Fibroblast of lung (primary cell): Measurements from ENCODE around the gene PLA2G12B. TPM values are rescaled to one million over a fixed set of nuclear protein-coding genes. Genes with fewer than 3 reads are reported as not detected.
"Not testable (repeated sequence)": the region's sequence is repeated elsewhere in the genome, so short reads cannot be mapped to it uniquely, and the experiment has no call there.

Source experiments
- DNase-seq, 2 donors: peaks; one replicate each; pipeline versions ENCODE4 v3.0.0 to v3.0.0-alpha.2; 2010; ENCODE audit warnings: low read depth in 2 of 2
- H2AFZ ChIP-seq: 2 replicates; pipeline ENCODE4 v1.5.1; 2012; ENCODE audit warnings: low read length, control low read depth, inconsistent platforms
- H3K27ac ChIP-seq: 2 replicates; pipeline ENCODE4 v1.5.1; 2011; ENCODE audit warnings: low read length, control low read depth; ENCODE audit not compliant: insufficient read depth
- H3K27me3 ChIP-seq: 2 replicates; pipeline ENCODE4 v1.5.1; 2011; ENCODE audit warnings: mild to moderate bottlenecking, low read length; ENCODE audit not compliant: control insufficient read depth, insufficient read depth
- H3K36me3 ChIP-seq: 2 replicates; pipeline ENCODE4 v1.5.1; 2011; ENCODE audit warnings: low read length; ENCODE audit not compliant: control insufficient read depth, insufficient read depth
- H3K4me1 ChIP-seq: 2 replicates; pipeline ENCODE4 v1.5.1; 2011; ENCODE audit warnings: low read length; ENCODE audit not compliant: control insufficient read depth, insufficient read depth; ENCODE audit errors: extremely low read depth
- H3K4me2 ChIP-seq: 2 replicates; pipeline ENCODE4 v1.5.1; 2011; ENCODE audit warnings: low read length, control low read depth; ENCODE audit not compliant: insufficient read depth; ENCODE audit errors: extremely low read depth
- H3K4me3 ChIP-seq, 4 experiments: fragments of 200-600 bp in 1 of 4; sonication (generic) in 1 of 4; replicated peaks in 1 of 4; 2 replicates each; pipeline ENCODE4 v1.5.1; 2011 to 2016; ENCODE audit warnings: low read length in 4 of 4, low read depth in 3 of 4, mild to moderate bottlenecking in 3 of 4, control low read depth in 2 of 4, inconsistent platforms in 1 of 4, mixed read lengths in 1 of 4; ENCODE audit not compliant: insufficient read depth in 1 of 4; ENCODE audit errors: control extremely low read depth in 1 of 4
- H3K79me2 ChIP-seq: 2 replicates; pipeline ENCODE4 v1.5.1; 2012; ENCODE audit warnings: mild to moderate bottlenecking, low read length, inconsistent platforms; ENCODE audit not compliant: control insufficient read depth, insufficient read depth
- H3K9ac ChIP-seq: 2 replicates; pipeline ENCODE4 v1.5.1; 2011; ENCODE audit warnings: mild to moderate bottlenecking, low read length, control low read depth; ENCODE audit not compliant: insufficient read depth
- H3K9me3 ChIP-seq: 2 replicates; pipeline ENCODE4 v1.5.1; 2012; ENCODE audit warnings: low read depth, low read length; ENCODE audit not compliant: control insufficient read depth, insufficient read depth
- H4K20me1 ChIP-seq: 2 replicates; pipeline ENCODE4 v1.5.1; 2011; ENCODE audit warnings: low read length; ENCODE audit not compliant: control insufficient read depth, insufficient read depth; ENCODE audit errors: extremely low read depth
- EZH2 ChIP-seq: IDR thresholded peaks from 2 replicates; pipeline ENCODE4 v1.5.1; 2012; ENCODE audit warnings: low read length, control low read depth, mild to moderate bottlenecking; ENCODE audit errors: missing control alignments
- polyA plus RNA-seq, 2 donors: library from polyadenylated mRNA; depleted of rRNA in 1 of 2; stranded (reverse) in 1 of 2; unstranded in 1 of 2; fragments of >200 nt; gene quantifications; 2 replicates each; pipeline ENCODE4 v1.2.1, GENCODE V29; 2011 to 2012; ENCODE audit warnings: missing spikeins in 1 of 2
- total RNA-seq: library from RNA; depleted of rRNA; stranded (reverse); fragments of >200 nt; gene quantifications from 2 replicates; pipeline ENCODE4 v1.2.1, GENCODE V29; 2014
- TF ChIP-seq, protein P1 (sequence below), 2 donors: IDR thresholded peaks in 1 of 2; conservative IDR thresholded peaks in 1 of 2; 1 replicate in 1 of 2; 2 replicates in 1 of 2; pipeline ENCODE4 v1.5.1; 2011 to 2012; ENCODE audit warnings: low read length in 2 of 2, control low read depth in 1 of 2, inconsistent platforms in 1 of 2, low read depth in 1 of 2, mild to moderate bottlenecking in 1 of 2

The PLA2G12B gene
- total and polyA plus RNA-seq, 2 donors (not counting 1 experiment from before 2014, with no cell fraction given) = not detected

DNA sequence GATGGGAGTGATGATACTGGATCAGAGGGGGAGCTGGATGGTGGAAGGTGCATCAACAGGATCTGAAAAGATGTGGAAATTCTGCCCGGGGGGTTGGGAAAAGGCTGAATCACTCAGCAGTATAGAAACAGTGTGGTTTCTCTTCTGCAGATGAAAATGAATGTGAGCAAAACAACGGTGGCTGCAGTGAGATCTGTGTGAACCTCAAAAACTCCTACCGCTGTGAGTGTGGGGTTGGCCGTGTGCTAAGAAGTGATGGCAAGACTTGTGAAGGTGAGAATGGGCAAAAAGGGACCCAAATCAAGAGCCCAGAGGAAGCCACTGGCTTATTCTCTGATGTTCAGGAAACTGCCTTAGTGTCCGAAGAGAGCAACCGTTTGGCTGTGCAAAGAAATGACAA, 48.2 kb downstream of the PLA2G12B start:
- H3K4me3 ChIP-seq = no peak overlapping the region
- no peaks in the 10 kb centered on the region for H3K4me1 ChIP-seq
- H3K9ac ChIP-seq = no peak overlapping the region
- no peak for TF ChIP-seq EZH2
- TF ChIP-seq, protein P1, sequence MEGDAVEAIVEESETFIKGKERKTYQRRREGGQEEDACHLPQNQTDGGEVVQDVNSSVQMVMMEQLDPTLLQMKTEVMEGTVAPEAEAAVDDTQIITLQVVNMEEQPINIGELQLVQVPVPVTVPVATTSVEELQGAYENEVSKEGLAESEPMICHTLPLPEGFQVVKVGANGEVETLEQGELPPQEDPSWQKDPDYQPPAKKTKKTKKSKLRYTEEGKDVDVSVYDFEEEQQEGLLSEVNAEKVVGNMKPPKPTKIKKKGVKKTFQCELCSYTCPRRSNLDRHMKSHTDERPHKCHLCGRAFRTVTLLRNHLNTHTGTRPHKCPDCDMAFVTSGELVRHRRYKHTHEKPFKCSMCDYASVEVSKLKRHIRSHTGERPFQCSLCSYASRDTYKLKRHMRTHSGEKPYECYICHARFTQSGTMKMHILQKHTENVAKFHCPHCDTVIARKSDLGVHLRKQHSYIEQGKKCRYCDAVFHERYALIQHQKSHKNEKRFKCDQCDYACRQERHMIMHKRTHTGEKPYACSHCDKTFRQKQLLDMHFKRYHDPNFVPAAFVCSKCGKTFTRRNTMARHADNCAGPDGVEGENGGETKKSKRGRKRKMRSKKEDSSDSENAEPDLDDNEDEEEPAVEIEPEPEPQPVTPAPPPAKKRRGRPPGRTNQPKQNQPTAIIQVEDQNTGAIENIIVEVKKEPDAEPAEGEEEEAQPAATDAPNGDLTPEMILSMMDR (conservative IDR thresholded peaks at IDR 0.05 in 1 of 2, IDR thresholded peaks at IDR 0.05 in 1 of 2; ENCODE audit: low read depth in 1 of 2, low read length in 2 of 2) = no peak
- no peak for DNase-seq
- no peaks in the 10 kb centered on the region for H3K36me3 ChIP-seq
- H3K27ac ChIP-seq = no peak overlapping the region
- no peak overlapping the region for H3K4me2 ChIP-seq
- H3K79me2 ChIP-seq = no peaks in the 10 kb centered on the region
- H4K20me1 ChIP-seq = no peaks in the 10 kb centered on the region
- no peaks in the 10 kb centered on the region for H3K9me3 ChIP-seq
- H3K27me3 ChIP-seq = no peaks in the 10 kb centered on the region
- H2AFZ ChIP-seq = no peak overlapping the region

DNA sequence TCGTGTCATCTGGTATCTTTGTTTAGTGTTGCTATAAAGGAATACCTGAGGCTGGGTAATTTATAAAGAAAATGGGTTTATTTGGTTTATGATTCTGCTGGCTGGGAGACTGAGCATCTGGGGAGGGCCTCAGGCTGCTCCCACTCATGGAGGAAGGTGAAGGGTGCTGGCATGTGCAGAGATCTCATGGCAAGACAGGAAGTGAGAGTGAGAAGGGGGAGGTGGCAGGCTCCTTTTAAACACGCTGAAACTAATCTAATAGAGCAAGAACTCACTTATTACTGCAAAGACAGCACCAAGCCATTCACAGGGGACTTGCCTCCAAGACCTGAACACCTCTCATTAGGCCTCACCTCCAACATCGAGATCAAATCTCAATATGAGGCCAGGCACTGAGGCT, 49.8 kb downstream of the PLA2G12B start:
- no peak for DNase-seq
- Histone ChIP-seq H3K27ac (no peak overlapping the region), H3K27me3 (no peaks in the 10 kb centered on the region), H2AFZ (no peak overlapping the region), H3K4me3 (no peak overlapping the region), H3K36me3 (no peaks in the 10 kb centered on the region), H3K9ac (no peak overlapping the region), H3K79me2 (no peaks in the 10 kb centered on the region), H3K9me3 (no peaks in the 10 kb centered on the region), H3K4me2 (no peak overlapping the region), H4K20me1 (no peaks in the 10 kb centered on the region), H3K4me1 (no peaks in the 10 kb centered on the region)
- no peak for TF ChIP-seq EZH2
- TF ChIP-seq, protein P1 (conservative IDR thresholded peaks at IDR 0.05 in 1 of 2, IDR thresholded peaks at IDR 0.05 in 1 of 2; ENCODE audit: low read depth in 1 of 2, low read length in 2 of 2) = no peak

DNA sequence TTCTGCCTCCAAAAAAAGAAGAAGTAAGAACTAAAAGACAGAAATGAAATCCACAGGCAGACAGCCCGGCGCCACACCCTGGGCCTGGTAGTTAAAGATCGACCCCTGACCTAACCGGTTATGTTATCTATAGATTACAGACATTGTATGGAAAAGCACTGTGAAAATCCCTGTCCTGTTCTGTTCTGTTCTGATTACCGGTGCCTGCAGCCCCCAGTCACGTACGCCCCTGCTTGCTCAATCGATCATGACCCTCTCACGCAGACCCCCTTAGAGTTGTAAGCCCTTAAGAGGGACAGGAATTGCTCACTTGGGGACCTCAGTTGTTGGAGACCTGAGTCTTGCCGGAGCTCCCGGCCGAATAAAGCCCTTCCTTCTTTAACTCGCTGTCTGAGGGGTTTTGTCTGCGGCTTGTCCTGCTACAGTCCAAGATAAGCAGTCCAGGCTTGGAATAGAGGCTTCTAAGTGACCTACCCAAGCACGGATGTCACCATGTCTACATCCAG, 50.6 kb downstream of the PLA2G12B start:
- not testable (repeated sequence) for H3K9me3 ChIP-seq, H3K9ac ChIP-seq, H3K4me2 ChIP-seq, H3K27ac ChIP-seq, H3K4me1 ChIP-seq, H3K36me3 ChIP-seq, DNase-seq, H2AFZ ChIP-seq, H3K79me2 ChIP-seq, H4K20me1 ChIP-seq, H3K4me3 ChIP-seq, H3K27me3 ChIP-seq
